GM21619 (cell line): ENCODE data around the gene LHFPL4.

Source experiments
- ATAC-seq: cut with Tn5 transposase; IDR thresholded peaks from one replicate; pipeline ENCODE4 v1.9.1; 2021; ENCODE audit not compliant: unreplicated experiment

Gene LHFPL4

GRCh38 chr3:9476935-9477334 lies 76.7 kb downstream of the LHFPL4 start:
- no peak for ATAC-seq

- ATAC-seq, result no peak
Measured at GRCh38 chr3:9474482-9474881, 79.1 kb downstream of the LHFPL4 start.

- no peak for ATAC-seq
Measured at GRCh38 chr3:9473496-9474065, 80.0 kb downstream of the LHFPL4 start.

GRCh38 chr3:9469986-9470385 lies 83.6 kb downstream of the LHFPL4 start:
- ATAC-seq, result no peak

GRCh38 chr3:9468460-9468859 lies 85.2 kb downstream of the LHFPL4 start:
- no peak for ATAC-seq

- no peak for ATAC-seq
Measured at GRCh38 chr3:9467451-9467850, 86.2 kb downstream of the LHFPL4 start.

- ATAC-seq, result no peak
Measured at GRCh38 chr3:9455596-9456131, 98.0 kb downstream of the LHFPL4 start.

GRCh38 chr3:9452417-9452816 lies 101.2 kb downstream of the LHFPL4 start:
- ATAC-seq, result no peak

- ATAC-seq, result no peak
Measured at GRCh38 chr3:9450991-9451390, 102.6 kb downstream of the LHFPL4 start.

GRCh38 chr3:9450126-9450525 lies 103.5 kb downstream of the LHFPL4 start:
- no peak for ATAC-seq

GRCh38 chr3:9448643-9449042 lies 105.0 kb downstream of the LHFPL4 start:
- no peak for ATAC-seq
